SU-DHL-6 (cell line): Measurements from ENCODE around the gene MTMR12.

Experiments
- EZH2phosphoT487 ChIP-seq: fragments of 200-600 bp; sonication (generic), shearing (Covaris generic); conservative IDR thresholded peaks from 2 replicates; pipeline ENCODE4 v1.6.1; 2018; ENCODE audit warnings: mild to moderate bottlenecking, antibody characterized with exemption, low read length, moderate library complexity, mixed read lengths
- TF ChIP-seq, protein P1 (sequence below): fragments of 200-600 bp; sonication (generic); IDR thresholded peaks from one replicate; pipeline ENCODE4 v1.5.1; 2017; ENCODE audit warnings: antibody characterized with exemption, mild to moderate bottlenecking, low read length, moderate library complexity; ENCODE audit not compliant: insufficient read depth, poor library complexity, severe bottlenecking

DNA sequence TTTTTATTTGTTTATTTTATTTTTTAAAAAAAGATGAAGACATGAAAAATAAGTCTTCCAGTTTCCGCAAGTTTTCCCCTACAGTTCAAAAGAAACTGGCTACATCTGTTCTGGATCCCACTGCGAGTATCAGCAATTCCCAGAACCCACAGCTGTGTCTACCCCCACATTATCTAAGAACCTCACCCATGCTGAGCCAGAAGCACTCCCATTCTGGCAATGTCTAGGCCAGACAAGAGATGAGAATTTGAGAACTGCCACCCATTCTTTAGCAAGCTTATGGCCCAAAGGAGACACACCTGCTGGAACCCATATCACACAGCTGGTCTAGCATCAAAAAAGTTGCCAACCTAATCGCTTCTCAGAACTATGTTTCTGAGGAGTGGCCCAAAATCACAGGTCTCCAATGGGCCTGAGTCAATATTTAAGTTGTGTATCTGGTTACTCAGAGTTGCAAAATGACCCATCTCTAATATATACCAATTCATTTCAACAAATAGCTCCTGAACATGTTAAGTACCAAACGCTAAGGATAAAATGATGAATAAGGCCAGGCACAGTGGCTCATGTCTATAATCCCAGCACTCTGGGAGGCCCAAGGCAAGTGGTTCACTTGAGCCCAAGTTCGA, 27.1 kb downstream of the MTMR12 start:
- TF ChIP-seq, protein P1, sequence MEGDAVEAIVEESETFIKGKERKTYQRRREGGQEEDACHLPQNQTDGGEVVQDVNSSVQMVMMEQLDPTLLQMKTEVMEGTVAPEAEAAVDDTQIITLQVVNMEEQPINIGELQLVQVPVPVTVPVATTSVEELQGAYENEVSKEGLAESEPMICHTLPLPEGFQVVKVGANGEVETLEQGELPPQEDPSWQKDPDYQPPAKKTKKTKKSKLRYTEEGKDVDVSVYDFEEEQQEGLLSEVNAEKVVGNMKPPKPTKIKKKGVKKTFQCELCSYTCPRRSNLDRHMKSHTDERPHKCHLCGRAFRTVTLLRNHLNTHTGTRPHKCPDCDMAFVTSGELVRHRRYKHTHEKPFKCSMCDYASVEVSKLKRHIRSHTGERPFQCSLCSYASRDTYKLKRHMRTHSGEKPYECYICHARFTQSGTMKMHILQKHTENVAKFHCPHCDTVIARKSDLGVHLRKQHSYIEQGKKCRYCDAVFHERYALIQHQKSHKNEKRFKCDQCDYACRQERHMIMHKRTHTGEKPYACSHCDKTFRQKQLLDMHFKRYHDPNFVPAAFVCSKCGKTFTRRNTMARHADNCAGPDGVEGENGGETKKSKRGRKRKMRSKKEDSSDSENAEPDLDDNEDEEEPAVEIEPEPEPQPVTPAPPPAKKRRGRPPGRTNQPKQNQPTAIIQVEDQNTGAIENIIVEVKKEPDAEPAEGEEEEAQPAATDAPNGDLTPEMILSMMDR, result no peak
- no peak for TF ChIP-seq EZH2phosphoT487
